ENCODE results near the gene IL26. TPM values are rescaled to one million over a fixed set of nuclear protein-coding genes. Genes with fewer than 3 reads are reported as not detected.

IL26 gene
- polyA plus RNA-seq, 1 donor (not counting 4 experiments of a cell fraction or from before 2014, with no cell fraction given): not detected

DNA sequence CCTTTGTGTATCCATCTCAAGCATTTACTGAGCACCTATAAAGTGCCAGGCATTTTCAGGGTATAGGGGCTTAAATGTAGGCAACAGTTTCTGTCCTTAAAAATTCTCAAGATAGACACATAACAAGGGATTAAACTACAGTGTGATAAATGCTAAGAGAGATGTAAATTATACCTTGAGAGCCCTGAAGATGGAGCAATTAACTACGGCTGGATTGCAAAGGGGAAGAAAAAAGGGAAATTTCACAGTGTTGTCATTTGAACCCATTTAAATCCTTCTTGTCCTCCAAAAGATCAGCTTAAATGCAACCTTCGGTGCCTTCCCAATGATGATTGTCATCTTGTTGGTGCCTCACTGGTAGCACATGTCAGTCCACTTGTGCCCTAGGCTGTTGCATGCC, 11.5 kb upstream of the IL26 start:
- Histone ChIP-seq H3K27me3 (ENCODE audit: control insufficient read depth, extremely low read depth, insufficient read depth, low read length) (no peaks in the 10 kb centered on the region), H3K4me1 (ENCODE audit: control insufficient read depth, extremely low read depth, insufficient read depth, low read length) (peaks cover 17% of the 10 kb centered on the region), H3K4me2 (ENCODE audit: control insufficient read depth, extremely low read depth, insufficient read depth, low read depth, low read length) (peak overlapping the region; percentile 42), H3K4me3 (ENCODE audit: control insufficient read depth in 2 of 3, extremely low read depth in 1 of 3, insufficient read depth in 2 of 3, low read depth in 1 of 3, low read length in 3 of 3) (no peak overlapping the region), H2AFZ (ENCODE audit: control insufficient read depth, low read length) (peak overlapping the region; percentile 7), H3K79me2 (ENCODE audit: control insufficient read depth, insufficient read depth, low read length) (no peaks in the 10 kb centered on the region), H4K20me1 (ENCODE audit: control insufficient read depth, extremely low read depth, insufficient read depth, low read length) (no peaks in the 10 kb centered on the region), H3K9me3 (ENCODE audit: control insufficient read depth, low read depth, low read length) (no peaks in the 10 kb centered on the region), H3K9me1 (ENCODE audit: control insufficient read depth, extremely low read depth, insufficient read depth, low read length) (no peaks in the 10 kb centered on the region), H3K9ac (ENCODE audit: control insufficient read depth, extremely low read depth, insufficient read depth, low read length) (no peak overlapping the region), H3K27ac (ENCODE audit: control insufficient read depth, insufficient read depth, low read length) (no peak overlapping the region), H3K36me3 (ENCODE audit: control insufficient read depth in 2 of 2, extremely low read depth in 1 of 2, insufficient read depth in 2 of 2, low read length in 2 of 2) (no peaks in the 10 kb centered on the region)
- DNase-seq (ENCODE audit: low read depth, low spot score) (no peak), FAIRE-seq (no peak)
- TF ChIP-seq EZH2 (IDR thresholded peaks at IDR 0.05; ENCODE audit: low read length): no peak
- TF ChIP-seq, protein P1, sequence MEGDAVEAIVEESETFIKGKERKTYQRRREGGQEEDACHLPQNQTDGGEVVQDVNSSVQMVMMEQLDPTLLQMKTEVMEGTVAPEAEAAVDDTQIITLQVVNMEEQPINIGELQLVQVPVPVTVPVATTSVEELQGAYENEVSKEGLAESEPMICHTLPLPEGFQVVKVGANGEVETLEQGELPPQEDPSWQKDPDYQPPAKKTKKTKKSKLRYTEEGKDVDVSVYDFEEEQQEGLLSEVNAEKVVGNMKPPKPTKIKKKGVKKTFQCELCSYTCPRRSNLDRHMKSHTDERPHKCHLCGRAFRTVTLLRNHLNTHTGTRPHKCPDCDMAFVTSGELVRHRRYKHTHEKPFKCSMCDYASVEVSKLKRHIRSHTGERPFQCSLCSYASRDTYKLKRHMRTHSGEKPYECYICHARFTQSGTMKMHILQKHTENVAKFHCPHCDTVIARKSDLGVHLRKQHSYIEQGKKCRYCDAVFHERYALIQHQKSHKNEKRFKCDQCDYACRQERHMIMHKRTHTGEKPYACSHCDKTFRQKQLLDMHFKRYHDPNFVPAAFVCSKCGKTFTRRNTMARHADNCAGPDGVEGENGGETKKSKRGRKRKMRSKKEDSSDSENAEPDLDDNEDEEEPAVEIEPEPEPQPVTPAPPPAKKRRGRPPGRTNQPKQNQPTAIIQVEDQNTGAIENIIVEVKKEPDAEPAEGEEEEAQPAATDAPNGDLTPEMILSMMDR (optimal IDR thresholded peaks at IDR 0.05 in 1 of 3, IDR thresholded peaks at IDR 0.05 in 1 of 3, conservative IDR thresholded peaks at IDR 0.05 in 1 of 3; ENCODE audit: extremely low read depth in 1 of 3, insufficient read depth in 2 of 3, low read length in 3 of 3): no peak
- dilution Hi-C loops (cut with MboI; ENCODE audit: extremely low pct_ligation_motif_present, low sequenced_read_pairs): no loop called here

DNA sequence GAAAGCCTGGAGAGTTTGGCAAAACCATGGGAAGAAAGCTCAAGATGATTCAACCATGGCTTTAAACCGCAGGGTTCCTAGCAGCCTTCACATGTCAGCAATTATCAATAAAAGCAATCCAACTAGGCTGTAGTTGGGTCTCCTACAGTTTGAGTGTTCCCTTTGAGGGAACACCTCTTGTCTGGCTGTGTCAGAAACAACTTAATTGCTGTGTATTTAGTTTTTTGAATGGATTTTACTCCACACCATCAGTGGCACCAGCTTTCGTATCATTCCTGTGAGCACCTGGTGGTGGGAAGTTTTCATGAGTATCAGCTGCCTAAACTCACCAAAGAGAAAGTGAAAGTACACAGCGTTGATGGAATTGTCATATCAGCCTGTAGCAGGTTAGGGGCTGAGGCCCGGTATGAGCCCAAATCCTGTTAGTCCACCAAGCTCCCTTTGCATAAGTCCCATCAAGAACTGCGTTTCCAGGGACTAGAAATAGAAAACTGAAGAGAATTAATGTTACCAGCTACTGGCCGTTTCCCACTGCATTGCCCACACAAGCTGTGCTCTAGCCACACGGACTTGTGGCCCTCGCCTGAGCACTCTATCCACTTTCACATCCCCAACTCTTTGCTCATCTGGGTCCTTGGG, 10.9 kb upstream of the IL26 start:
- DNase-seq (ENCODE audit: low read depth, low spot score): no peak
- Histone ChIP-seq H3K27me3 (ENCODE audit: control insufficient read depth, extremely low read depth, insufficient read depth, low read length) (no peaks in the 10 kb centered on the region), H4K20me1 (ENCODE audit: control insufficient read depth, extremely low read depth, insufficient read depth, low read length) (no peaks in the 10 kb centered on the region), H3K9me1 (ENCODE audit: control insufficient read depth, extremely low read depth, insufficient read depth, low read length) (no peaks in the 10 kb centered on the region), H3K36me3 (ENCODE audit: control insufficient read depth in 2 of 2, extremely low read depth in 1 of 2, insufficient read depth in 2 of 2, low read length in 2 of 2) (no peaks in the 10 kb centered on the region), H3K79me2 (ENCODE audit: control insufficient read depth, insufficient read depth, low read length) (no peaks in the 10 kb centered on the region), H3K9ac (ENCODE audit: control insufficient read depth, extremely low read depth, insufficient read depth, low read length) (no peak overlapping the region), H3K4me2 (ENCODE audit: control insufficient read depth, extremely low read depth, insufficient read depth, low read depth, low read length) (peak overlapping the region; percentile 42), H2AFZ (ENCODE audit: control insufficient read depth, low read length) (peak overlapping the region; percentile 7), H3K9me3 (ENCODE audit: control insufficient read depth, low read depth, low read length) (no peaks in the 10 kb centered on the region), H3K4me3 (ENCODE audit: control insufficient read depth in 2 of 3, extremely low read depth in 1 of 3, insufficient read depth in 2 of 3, low read depth in 1 of 3, low read length in 3 of 3) (no peak overlapping the region), H3K4me1 (ENCODE audit: control insufficient read depth, extremely low read depth, insufficient read depth, low read length) (peaks cover 17% of the 10 kb centered on the region), H3K27ac (ENCODE audit: control insufficient read depth, insufficient read depth, low read length) (no peak overlapping the region)
- dilution Hi-C loops (cut with MboI; ENCODE audit: extremely low pct_ligation_motif_present, low sequenced_read_pairs): no loop called here
- no peak for TF ChIP-seq EZH2 (IDR thresholded peaks at IDR 0.05; ENCODE audit: low read length)
- TF ChIP-seq, protein P1 (optimal IDR thresholded peaks at IDR 0.05 in 1 of 3, IDR thresholded peaks at IDR 0.05 in 1 of 3, conservative IDR thresholded peaks at IDR 0.05 in 1 of 3; ENCODE audit: extremely low read depth in 1 of 3, insufficient read depth in 2 of 3, low read length in 3 of 3): no peak
- FAIRE-seq: no peak
